Measurements from ENCODE around the gene TNFAIP8L1. TPM values are rescaled to one million over a fixed set of nuclear protein-coding genes. Genes with fewer than 3 reads are reported as not detected.

Gene TNFAIP8L1
- total and polyA plus RNA-seq, 2 of the 8 experiments (the other 6 are each of a cell fraction or from before 2014, with no cell fraction given): 3.2 to 6.1 TPM

- H2BK15ac ChIP-seq (ENCODE audit: low read length): no peak overlapping the region
- H3K4me2 ChIP-seq (ENCODE audit: insufficient read depth in 1 of 2, low read depth in 2 of 2, low read length in 2 of 2): no peak overlapping the region
- no peak overlapping the region for H2BK120ac ChIP-seq (replicated peaks; ENCODE audit: low read depth, low read length)
- H2BK12ac ChIP-seq (ENCODE audit: low read depth, low read length): no peak overlapping the region
- 83% methylated on average over 6 of the region's 6 CpGs; no CpG with 5 or more reads in 1 of the 2 experiments for WGBS, 2 experiments (ENCODE audit: extremely low coverage in 1 of 2, insufficient coverage in 1 of 2, insufficient read length in 1 of 2, insufficient replicate concordance in 2 of 2, low coverage in 1 of 2, low lambda C conversion rate in 2 of 2, missing lambda C conversion rate in 1 of 2)
- H3K14ac ChIP-seq (ENCODE audit: insufficient read length): no peak overlapping the region
- peaks cover 0 to 7% of the 10 kb centered on the region in 2 experiments for H4K20me1 ChIP-seq (replicated peaks in 1 of 2; ENCODE audit: control insufficient read depth in 1 of 2, insufficient read depth in 2 of 2, low read length in 2 of 2)
- no peak overlapping the region for H3K4me3 ChIP-seq (ENCODE audit: extremely low read depth in 1 of 4, insufficient read depth in 2 of 4, low read depth in 3 of 4, low read length in 4 of 4)
- H3K36me3 ChIP-seq (ENCODE audit: control insufficient read depth in 2 of 4, insufficient read depth in 4 of 4, low read length in 3 of 4): no peaks in the 10 kb centered on the region
- ChIA-PET POLR2A (ENCODE audit: partially characterized antibody) (interaction anchor here (1.0 to 1.4 kb wide), 2 partner anchors 29 to 70 kb away, joined by 3 to 4 read pairs; no protein-coding TSS in a partner anchor), CTCF (ENCODE audit: partially characterized antibody) (interaction anchor here (0.6 to 6.0 kb wide), 13 partner anchors 13 to 545 kb away, joined by 3 to 57 read pairs (median 5); no protein-coding TSS in a partner anchor)
- H3K9ac ChIP-seq (replicated peaks in 1 of 4; ENCODE audit: extremely low read depth in 1 of 4, low read depth in 3 of 4, low read length in 3 of 4): no peak overlapping the region; a peak in 1 of 7 replicates
- H2BK5ac ChIP-seq (ENCODE audit: low read depth, low read length): no peak overlapping the region
- H3K23ac ChIP-seq (ENCODE audit: insufficient read length): no peak overlapping the region
- H3K27ac ChIP-seq (ENCODE audit: low read depth, low read length): no peak overlapping the region
- no peak for TF ChIP-seq SP2 (IDR thresholded peaks at IDR 0.05; ENCODE audit: low read length)
- TF ChIP-seq RNF2 (IDR thresholded peaks at IDR 0.05; ENCODE audit: borderline replicate concordance, low read depth, low read length, missing control alignments, poor library complexity, severe bottlenecking): no peak
- no peak for TF ChIP-seq TCF12 (IDR thresholded peaks at IDR 0.05; ENCODE audit: low read depth, low read length)
- TF ChIP-seq KDM1A (IDR thresholded peaks at IDR 0.05; ENCODE audit: borderline replicate concordance, low read length): peak; percentile 52; the same call in 1 of the 2 replicates
- no peak overlapping the region for H4K91ac ChIP-seq (replicated peaks; ENCODE audit: insufficient read length, low read length)
- peaks cover 0 to 1% (median under 1%) of the 10 kb centered on the region in 4 experiments; a peak in 4 of 7 replicates for H3K4me1 ChIP-seq (replicated peaks in 1 of 4; ENCODE audit: control insufficient read depth in 3 of 4, insufficient read depth in 4 of 4, low read length in 3 of 4)
- peaks cover 16% of the 10 kb centered on the region; the same call in 1 of the 2 replicates for H3K23me2 ChIP-seq (ENCODE audit: low read depth, low read length)
- no peak overlapping the region for H2AK5ac ChIP-seq (ENCODE audit: low read depth, low read length)
- no peak overlapping the region for H4K5ac ChIP-seq (ENCODE audit: insufficient read length, low read depth, low read length)
- FAIRE-seq (no peak), DNase-seq (ENCODE audit: low read depth in 1 of 2, low spot score in 2 of 2) (no peak)
- no peak overlapping the region for H3K4ac ChIP-seq (replicated peaks; ENCODE audit: insufficient read length, low read depth, low read length)
- H3K9me3 ChIP-seq (ENCODE audit: insufficient read depth in 2 of 2, low read depth in 1 of 2, low read length in 1 of 2): no peaks in the 10 kb centered on the region
- H2BK20ac ChIP-seq (ENCODE audit: low read length): no peak overlapping the region
- H3K79me2 ChIP-seq (ENCODE audit: control insufficient read depth in 1 of 2, insufficient read depth in 2 of 2, low read length in 2 of 2): no peaks in the 10 kb centered on the region
- peaks cover 0 to 4% (median 2%) of the 10 kb centered on the region in 4 experiments; a peak in 5 of 7 replicates for H3K27me3 ChIP-seq (replicated peaks in 1 of 4; ENCODE audit: control insufficient read depth in 3 of 4, extremely low read depth in 1 of 4, insufficient read depth in 3 of 4, low read length in 3 of 4)
- no peaks in the 10 kb centered on the region for H3K79me1 ChIP-seq (ENCODE audit: low read depth, low read length)
- no peak overlapping the region for H2AFZ ChIP-seq (ENCODE audit: low read length)
- no peak overlapping the region for H4K8ac ChIP-seq (ENCODE audit: extremely low read depth, insufficient read depth, low read length)
- no peak overlapping the region for H3K18ac ChIP-seq (ENCODE audit: extremely low read depth, low read length)
- H3K56ac ChIP-seq (replicated peaks; ENCODE audit: insufficient read length, low read depth, low read length): no peak overlapping the region
These were observed 34.4 kb upstream of the TNFAIP8L1 start for GRCh38 chr19:4604912-4605311.
